Type B pancreatic cell (in vitro differentiated cells): ENCODE data around the gene CASZ1. TPM values are rescaled to one million over a fixed set of nuclear protein-coding genes. Genes with fewer than 3 reads are reported as not detected.

Source experiments
- DNase-seq: peaks from one replicate; pipeline ENCODE4 v3.0.0; 2021; ENCODE audit warnings: mixed read lengths; ENCODE audit not compliant: unreplicated experiment; ENCODE audit errors: extremely low spot score
- H3K27ac Mint-ChIP-seq: 2 replicates; pipeline ENCODE4 v1.8.0; 2021; ENCODE audit warnings: mild to moderate bottlenecking, mixed read lengths
- H3K27me3 Mint-ChIP-seq: 2 replicates; pipeline ENCODE4 v1.8.0; 2021; ENCODE audit warnings: mixed read lengths
- H3K36me3 Mint-ChIP-seq: 2 replicates; pipeline ENCODE4 v1.8.0; 2021; ENCODE audit warnings: mixed read lengths
- H3K4me1 Mint-ChIP-seq: one replicate; pipeline ENCODE4 v1.8.0; 2021; ENCODE audit warnings: mixed read lengths; ENCODE audit not compliant: unreplicated experiment
- H3K4me3 Mint-ChIP-seq: 2 replicates; pipeline ENCODE4 v1.8.0; 2021; ENCODE audit warnings: mild to moderate bottlenecking, mixed read lengths
- H3K9me3 Mint-ChIP-seq: 2 replicates; pipeline ENCODE4 v1.8.0; 2021; ENCODE audit warnings: mixed read lengths
- CTCF ChIP-seq: fragments of 200-600 bp; sonication (generic); conservative IDR thresholded peaks from 2 replicates; pipeline ENCODE4 v1.5.0; 2021; ENCODE audit warnings: antibody characterized with exemption, mild to moderate bottlenecking
- total RNA-seq: library from RNA; stranded (reverse); gene quantifications from 2 replicates; pipeline ENCODE4 v1.2.1, GENCODE V29; 2021; ENCODE audit warnings: low replicate concordance

The CASZ1 gene
- total RNA-seq, 1 donor from 2014 or later: 15.7 TPM

DNA sequence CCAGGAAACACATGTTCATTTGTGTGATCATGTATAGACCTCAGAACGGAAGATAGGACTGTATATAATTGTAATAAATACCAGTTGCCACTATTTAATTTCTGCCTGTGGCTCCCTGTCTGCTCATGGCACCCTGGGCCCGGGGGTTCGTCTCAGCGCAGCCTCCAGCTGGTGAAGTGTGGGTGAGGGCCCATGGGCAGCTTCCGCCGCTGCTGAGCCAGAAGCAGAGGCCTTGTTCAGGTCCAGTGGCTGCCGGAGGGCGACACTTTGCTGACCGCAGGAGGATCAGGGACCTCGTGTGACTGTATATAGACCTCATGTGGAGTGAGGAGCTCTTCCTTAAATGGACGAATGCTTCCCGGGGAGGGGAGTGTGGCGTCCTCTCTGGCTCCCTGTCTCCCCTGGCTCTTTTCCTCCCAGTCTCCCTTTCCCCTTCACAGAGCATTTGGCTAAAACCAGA, 165.8 kb downstream of the CASZ1 start:
- Mint-ChIP-seq H3K36me3 (peaks cover 3% of the 10 kb centered on the region), H3K4me1 (peaks cover 7% of the 10 kb centered on the region), H3K9me3 (no peaks in the 10 kb centered on the region), H3K27ac (no peak overlapping the region), H3K27me3 (no peaks in the 10 kb centered on the region), H3K4me3 (no peak overlapping the region)
- TF ChIP-seq CTCF: no peak
- no peak for DNase-seq

DNA sequence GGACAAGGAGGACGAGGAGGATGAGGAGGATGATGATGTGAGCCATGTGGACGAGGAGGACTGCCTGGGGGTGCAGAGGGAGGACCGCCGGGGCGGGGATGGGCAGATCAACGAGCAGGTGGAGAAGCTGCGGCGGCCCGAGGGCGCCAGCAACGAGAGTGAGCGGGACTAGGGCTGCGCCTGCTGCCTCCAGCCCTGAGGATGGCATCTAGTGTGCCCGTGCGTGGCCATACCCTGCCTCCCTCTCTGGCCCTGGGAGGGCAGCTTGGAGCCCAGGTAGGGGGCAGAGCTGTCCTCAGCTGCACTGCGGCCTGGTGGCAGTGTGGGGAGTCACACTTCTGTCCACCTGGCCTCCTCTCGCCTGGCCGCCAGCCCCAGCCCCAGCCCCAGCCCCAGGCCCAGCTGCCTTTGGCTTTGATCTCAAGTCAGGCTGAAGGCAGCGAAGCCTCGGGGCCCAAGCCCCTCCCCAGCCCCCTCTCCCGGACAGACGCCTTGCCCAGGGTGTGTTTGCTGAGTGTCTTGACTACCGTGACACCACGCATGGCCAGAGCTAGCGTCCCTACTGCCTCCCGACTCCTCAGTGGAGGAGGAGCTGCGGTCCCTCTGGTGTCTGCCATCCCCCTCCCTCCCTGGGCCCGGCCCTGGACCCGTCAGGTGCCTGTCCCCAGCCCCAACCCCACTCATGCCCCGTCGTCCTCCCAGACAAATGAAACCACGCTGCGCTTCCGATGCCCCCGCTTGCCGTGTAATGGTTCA, 166.5 kb downstream of the CASZ1 start:
- no peak overlapping the region for H3K27ac Mint-ChIP-seq
- H3K27me3 Mint-ChIP-seq: no peaks in the 10 kb centered on the region
- no peak for TF ChIP-seq CTCF
- H3K4me3 Mint-ChIP-seq: no peak overlapping the region
- H3K36me3 Mint-ChIP-seq: peaks cover 3% of the 10 kb centered on the region
- DNase-seq: no peak
- no peaks in the 10 kb centered on the region for H3K9me3 Mint-ChIP-seq
- H3K4me1 Mint-ChIP-seq: peaks cover 12% of the 10 kb centered on the region

DNA sequence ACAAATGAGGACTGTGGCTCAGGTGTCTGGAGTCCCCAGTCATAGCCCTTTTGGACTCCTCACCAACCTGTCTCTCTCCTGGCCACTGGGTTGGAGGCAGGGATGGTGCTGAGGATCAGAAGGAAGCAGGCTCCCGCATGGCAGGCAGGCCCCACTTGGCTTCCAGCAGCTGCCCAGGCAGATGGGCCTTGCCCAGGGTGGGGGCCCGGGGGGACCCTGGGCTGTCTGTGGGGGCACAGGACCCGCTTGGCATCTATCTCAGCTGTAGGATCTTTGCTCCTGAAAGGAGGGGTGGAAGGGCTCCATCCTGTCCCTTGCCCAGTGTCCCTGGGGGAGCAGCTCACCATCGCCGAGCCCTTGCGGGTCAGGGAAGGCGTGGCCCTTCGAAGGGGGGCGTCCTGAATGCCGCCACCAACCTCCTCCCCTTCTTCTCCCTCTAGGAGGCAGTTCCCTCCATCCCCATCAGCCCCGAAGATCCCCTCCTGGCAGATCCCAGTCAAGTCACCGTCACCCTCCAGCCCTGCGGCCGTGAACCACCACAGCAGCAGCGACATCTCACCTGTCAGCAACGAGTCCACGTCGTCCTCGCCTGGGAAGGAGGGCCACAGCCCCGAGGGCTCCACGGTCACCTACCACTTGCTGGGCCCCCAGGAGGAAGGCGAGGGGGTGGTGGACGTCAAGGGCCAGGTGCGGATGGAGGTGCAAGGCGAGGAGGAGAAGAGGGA, 167.2 kb downstream of the CASZ1 start:
- peaks cover 12% of the 10 kb centered on the region for H3K4me1 Mint-ChIP-seq
- no peak overlapping the region for H3K4me3 Mint-ChIP-seq
- H3K9me3 Mint-ChIP-seq: no peaks in the 10 kb centered on the region
- no peak for TF ChIP-seq CTCF
- no peak for DNase-seq
- H3K27me3 Mint-ChIP-seq: no peaks in the 10 kb centered on the region
- peaks cover 3% of the 10 kb centered on the region for H3K36me3 Mint-ChIP-seq
- no peak overlapping the region for H3K27ac Mint-ChIP-seq

- peaks cover 7% of the 10 kb centered on the region for H3K36me3 Mint-ChIP-seq
- DNase-seq: no peak
- no peak for TF ChIP-seq CTCF
- H3K4me1 Mint-ChIP-seq: peaks cover 12% of the 10 kb centered on the region
- peak overlapping the region; percentile 43 for H3K27ac Mint-ChIP-seq
- H3K4me3 Mint-ChIP-seq: no peak overlapping the region
- H3K9me3 Mint-ChIP-seq: no peaks in the 10 kb centered on the region
- no peaks in the 10 kb centered on the region for H3K27me3 Mint-ChIP-seq
Measured at GRCh38 chr1:10628685-10629084, 167.8 kb downstream of the CASZ1 start.

- no peak for DNase-seq
- no peaks in the 10 kb centered on the region for H3K27me3 Mint-ChIP-seq
- H3K4me1 Mint-ChIP-seq: peaks cover 25% of the 10 kb centered on the region
- H3K9me3 Mint-ChIP-seq: no peaks in the 10 kb centered on the region
- H3K36me3 Mint-ChIP-seq: peaks cover 12% of the 10 kb centered on the region
- TF ChIP-seq CTCF: no peak
- no peak overlapping the region for H3K4me3 Mint-ChIP-seq
- H3K27ac Mint-ChIP-seq: no peak overlapping the region
Measured at GRCh38 chr1:10626791-10627410, 169.5 kb downstream of the CASZ1 start.
